K562 (cell line): ENCODE results near the gene MCCC2. TPM values are rescaled to one million over a fixed set of nuclear protein-coding genes. Genes with fewer than 3 reads are reported as not detected.

Source experiments
- CBX5 ChIP-seq: IDR thresholded peaks from 2 replicates; pipeline ENCODE4 v1.6.1; 2014; ENCODE audit warnings: low read depth, borderline replicate concordance
- CHD1 ChIP-seq: fragments of 200-600 bp; sonication (generic); IDR thresholded peaks from one replicate; pipeline ENCODE4 v1.6.1; 2012; ENCODE audit warnings: mild to moderate bottlenecking, moderate library complexity, low read length, inconsistent platforms
- GATA2 ChIP-seq: sonication (generic); formaldehyde crosslinking; IDR thresholded peaks from 2 replicates; pipeline ENCODE4 v1.4.0; 2020; ENCODE audit warnings: mild to moderate bottlenecking, missing genetic modification reagents
- MAFG ChIP-seq: fragments of 450-650 bp; conservative IDR thresholded peaks from 2 replicates; pipeline ENCODE4 v1.6.1; 2016; ENCODE audit warnings: missing genetic modification characterization, missing compliant biosample characterization
- NFRKB ChIP-seq: fragments of 450-650 bp; IDR thresholded peaks from 2 replicates; pipeline ENCODE4 v1.6.1; 2016; ENCODE audit warnings: low read depth
- PCBP2 ChIP-seq: fragments of 200-400 bp; formaldehyde crosslinking; IDR thresholded peaks from 2 replicates; pipeline ENCODE4 v1.6.1; 2018; ENCODE audit warnings: low read length, low read depth, mild to moderate bottlenecking, moderate library complexity; ENCODE audit not compliant: poor library complexity, severe bottlenecking
- PHB2 ChIP-seq: fragments of 450-650 bp; IDR thresholded peaks from 2 replicates; pipeline ENCODE4 v1.6.1; 2017; ENCODE audit warnings: low read depth
- TAF15 ChIP-seq: fragments of 200-400 bp; formaldehyde crosslinking; IDR thresholded peaks from 2 replicates; pipeline ENCODE4 v1.6.1; 2017; ENCODE audit warnings: mild to moderate bottlenecking, low read depth, low read length, moderate library complexity
- TCF7 ChIP-seq: sonication (generic); IDR thresholded peaks from 2 replicates; pipeline ENCODE4 v1.6.1; 2016; ENCODE audit warnings: antibody characterized with exemption, borderline replicate concordance
- ZEB2 ChIP-seq: fragments of 450-650 bp; IDR thresholded peaks from 2 replicates; pipeline ENCODE4 v1.6.1; 2016
- ZZZ3 ChIP-seq: fragments of 450-650 bp; IDR thresholded peaks from 2 replicates; pipeline ENCODE4 v1.6.1; 2016; ENCODE audit warnings: antibody characterized with exemption, mild to moderate bottlenecking, moderate library complexity
- polyA plus RNA-seq, 8 experiments: library from polyadenylated mRNA; depleted of rRNA in 4 of 8; stranded (reverse) in 5 of 8; unstranded in 3 of 8; fragments of >200 nt; fragmentation: Nextera tagmentation in 2 of 8; fragmentation: Illumina TruSeq in 1 of 8; extraction: Ambion mirVana in 2 of 8; extraction: Trizol in 1 of 8; gene quantifications; 2 replicates each; pipeline versions ENCODE4 v1.2.1 to v1.2.3, GENCODE V29; 2011 to 2014; ENCODE audit warnings: inconsistent platforms in 1 of 8, missing spikeins in 1 of 8
- total RNA-seq, 7 experiments: library from RNA; depleted of rRNA in 6 of 7; stranded (reverse); fragments of >200 nt in 6 of 7; fragmentation: Illumina TruSeq in 2 of 7; extraction: Trizol in 2 of 7; gene quantifications; 2 replicates each; pipeline versions ENCODE4 v1.2.1 to v1.2.3, GENCODE V29; 2011 to 2021; ENCODE audit warnings: low replicate concordance in 1 of 7
- TF ChIP-seq, protein P1 (sequence below): fragments of 450-650 bp; IDR thresholded peaks from 2 replicates; pipeline ENCODE4 v1.6.1; 2016; ENCODE audit warnings: missing biosample characterization, missing genetic modification characterization
- TF ChIP-seq, protein P2 (sequence below): fragments of 450-650 bp; IDR thresholded peaks from 2 replicates; pipeline ENCODE4 v1.6.1; 2016; ENCODE audit warnings: mild to moderate bottlenecking, moderate library complexity
- TF ChIP-seq, protein P3 (sequence below): fragments of 250-450 bp; sonication (Bioruptor Pico); IDR thresholded peaks from 2 replicates; pipeline ENCODE4 v1.5.0; 2022; ENCODE audit warnings: mild to moderate bottlenecking

The MCCC2 gene
- total and polyA plus RNA-seq, 9 of the 15 experiments (the other 6 are each of a cell fraction or from before 2014, with no cell fraction given) = 17.1 to 77.9 (median 52.5) TPM

DNA sequence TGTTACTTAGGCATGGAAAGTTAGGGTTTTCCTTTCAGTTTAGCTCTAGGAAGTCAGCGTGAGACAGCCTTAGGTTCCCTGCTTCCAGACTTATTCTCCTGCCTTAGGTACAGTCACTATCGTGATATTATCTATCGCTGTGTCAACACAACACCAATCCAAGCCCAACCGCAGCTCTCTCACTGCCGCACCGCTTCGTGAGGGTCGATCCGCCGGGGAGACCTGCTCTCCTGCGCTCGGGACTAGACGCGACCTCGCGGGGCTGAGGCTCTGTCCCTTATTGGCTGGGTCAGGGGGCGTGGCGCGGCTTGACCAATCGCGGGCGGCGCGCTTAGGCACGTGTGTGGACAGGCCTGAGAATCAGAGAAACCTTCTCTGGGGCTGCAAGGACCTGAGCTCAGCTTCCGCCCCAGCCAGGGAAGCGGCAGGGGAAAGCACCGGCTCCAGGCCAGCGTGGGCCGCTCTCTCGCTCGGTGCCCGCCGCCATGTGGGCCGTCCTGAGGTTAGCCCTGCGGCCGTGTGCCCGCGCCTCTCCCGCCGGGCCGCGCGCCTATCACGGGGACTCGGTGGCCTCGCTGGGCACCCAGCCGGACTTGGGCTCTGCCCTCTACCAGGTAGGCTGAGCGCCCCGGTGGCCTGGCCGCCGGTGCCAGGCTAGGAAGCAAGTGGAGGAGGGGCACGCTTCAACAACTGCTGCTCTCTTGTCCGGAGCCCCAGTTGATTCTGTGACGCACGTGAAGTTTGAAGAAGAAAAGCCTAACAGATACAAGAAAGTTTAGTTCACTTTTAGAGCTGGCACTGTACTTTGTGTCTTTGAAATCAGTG, at the start of gene MCCC2 (continued):
- TF ChIP-seq PHB2 (no peak), TAF15 (no peak), GATA2 (CRISPR knock-in tag) (no peak), CHD1 (peak; percentile 35), NFRKB (peak; percentile 68), MAFG (no peak), ZEB2 (peak; percentile 57; the same call in 1 of the 2 replicates), ZZZ3 (no peak), PCBP2 (no peak), CBX5 (no peak), TCF7 (no peak)
- TF ChIP-seq, protein P1, sequence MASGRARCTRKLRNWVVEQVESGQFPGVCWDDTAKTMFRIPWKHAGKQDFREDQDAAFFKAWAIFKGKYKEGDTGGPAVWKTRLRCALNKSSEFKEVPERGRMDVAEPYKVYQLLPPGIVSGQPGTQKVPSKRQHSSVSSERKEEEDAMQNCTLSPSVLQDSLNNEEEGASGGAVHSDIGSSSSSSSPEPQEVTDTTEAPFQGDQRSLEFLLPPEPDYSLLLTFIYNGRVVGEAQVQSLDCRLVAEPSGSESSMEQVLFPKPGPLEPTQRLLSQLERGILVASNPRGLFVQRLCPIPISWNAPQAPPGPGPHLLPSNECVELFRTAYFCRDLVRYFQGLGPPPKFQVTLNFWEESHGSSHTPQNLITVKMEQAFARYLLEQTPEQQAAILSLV (tag) = no peak
- TF ChIP-seq, protein P2, sequence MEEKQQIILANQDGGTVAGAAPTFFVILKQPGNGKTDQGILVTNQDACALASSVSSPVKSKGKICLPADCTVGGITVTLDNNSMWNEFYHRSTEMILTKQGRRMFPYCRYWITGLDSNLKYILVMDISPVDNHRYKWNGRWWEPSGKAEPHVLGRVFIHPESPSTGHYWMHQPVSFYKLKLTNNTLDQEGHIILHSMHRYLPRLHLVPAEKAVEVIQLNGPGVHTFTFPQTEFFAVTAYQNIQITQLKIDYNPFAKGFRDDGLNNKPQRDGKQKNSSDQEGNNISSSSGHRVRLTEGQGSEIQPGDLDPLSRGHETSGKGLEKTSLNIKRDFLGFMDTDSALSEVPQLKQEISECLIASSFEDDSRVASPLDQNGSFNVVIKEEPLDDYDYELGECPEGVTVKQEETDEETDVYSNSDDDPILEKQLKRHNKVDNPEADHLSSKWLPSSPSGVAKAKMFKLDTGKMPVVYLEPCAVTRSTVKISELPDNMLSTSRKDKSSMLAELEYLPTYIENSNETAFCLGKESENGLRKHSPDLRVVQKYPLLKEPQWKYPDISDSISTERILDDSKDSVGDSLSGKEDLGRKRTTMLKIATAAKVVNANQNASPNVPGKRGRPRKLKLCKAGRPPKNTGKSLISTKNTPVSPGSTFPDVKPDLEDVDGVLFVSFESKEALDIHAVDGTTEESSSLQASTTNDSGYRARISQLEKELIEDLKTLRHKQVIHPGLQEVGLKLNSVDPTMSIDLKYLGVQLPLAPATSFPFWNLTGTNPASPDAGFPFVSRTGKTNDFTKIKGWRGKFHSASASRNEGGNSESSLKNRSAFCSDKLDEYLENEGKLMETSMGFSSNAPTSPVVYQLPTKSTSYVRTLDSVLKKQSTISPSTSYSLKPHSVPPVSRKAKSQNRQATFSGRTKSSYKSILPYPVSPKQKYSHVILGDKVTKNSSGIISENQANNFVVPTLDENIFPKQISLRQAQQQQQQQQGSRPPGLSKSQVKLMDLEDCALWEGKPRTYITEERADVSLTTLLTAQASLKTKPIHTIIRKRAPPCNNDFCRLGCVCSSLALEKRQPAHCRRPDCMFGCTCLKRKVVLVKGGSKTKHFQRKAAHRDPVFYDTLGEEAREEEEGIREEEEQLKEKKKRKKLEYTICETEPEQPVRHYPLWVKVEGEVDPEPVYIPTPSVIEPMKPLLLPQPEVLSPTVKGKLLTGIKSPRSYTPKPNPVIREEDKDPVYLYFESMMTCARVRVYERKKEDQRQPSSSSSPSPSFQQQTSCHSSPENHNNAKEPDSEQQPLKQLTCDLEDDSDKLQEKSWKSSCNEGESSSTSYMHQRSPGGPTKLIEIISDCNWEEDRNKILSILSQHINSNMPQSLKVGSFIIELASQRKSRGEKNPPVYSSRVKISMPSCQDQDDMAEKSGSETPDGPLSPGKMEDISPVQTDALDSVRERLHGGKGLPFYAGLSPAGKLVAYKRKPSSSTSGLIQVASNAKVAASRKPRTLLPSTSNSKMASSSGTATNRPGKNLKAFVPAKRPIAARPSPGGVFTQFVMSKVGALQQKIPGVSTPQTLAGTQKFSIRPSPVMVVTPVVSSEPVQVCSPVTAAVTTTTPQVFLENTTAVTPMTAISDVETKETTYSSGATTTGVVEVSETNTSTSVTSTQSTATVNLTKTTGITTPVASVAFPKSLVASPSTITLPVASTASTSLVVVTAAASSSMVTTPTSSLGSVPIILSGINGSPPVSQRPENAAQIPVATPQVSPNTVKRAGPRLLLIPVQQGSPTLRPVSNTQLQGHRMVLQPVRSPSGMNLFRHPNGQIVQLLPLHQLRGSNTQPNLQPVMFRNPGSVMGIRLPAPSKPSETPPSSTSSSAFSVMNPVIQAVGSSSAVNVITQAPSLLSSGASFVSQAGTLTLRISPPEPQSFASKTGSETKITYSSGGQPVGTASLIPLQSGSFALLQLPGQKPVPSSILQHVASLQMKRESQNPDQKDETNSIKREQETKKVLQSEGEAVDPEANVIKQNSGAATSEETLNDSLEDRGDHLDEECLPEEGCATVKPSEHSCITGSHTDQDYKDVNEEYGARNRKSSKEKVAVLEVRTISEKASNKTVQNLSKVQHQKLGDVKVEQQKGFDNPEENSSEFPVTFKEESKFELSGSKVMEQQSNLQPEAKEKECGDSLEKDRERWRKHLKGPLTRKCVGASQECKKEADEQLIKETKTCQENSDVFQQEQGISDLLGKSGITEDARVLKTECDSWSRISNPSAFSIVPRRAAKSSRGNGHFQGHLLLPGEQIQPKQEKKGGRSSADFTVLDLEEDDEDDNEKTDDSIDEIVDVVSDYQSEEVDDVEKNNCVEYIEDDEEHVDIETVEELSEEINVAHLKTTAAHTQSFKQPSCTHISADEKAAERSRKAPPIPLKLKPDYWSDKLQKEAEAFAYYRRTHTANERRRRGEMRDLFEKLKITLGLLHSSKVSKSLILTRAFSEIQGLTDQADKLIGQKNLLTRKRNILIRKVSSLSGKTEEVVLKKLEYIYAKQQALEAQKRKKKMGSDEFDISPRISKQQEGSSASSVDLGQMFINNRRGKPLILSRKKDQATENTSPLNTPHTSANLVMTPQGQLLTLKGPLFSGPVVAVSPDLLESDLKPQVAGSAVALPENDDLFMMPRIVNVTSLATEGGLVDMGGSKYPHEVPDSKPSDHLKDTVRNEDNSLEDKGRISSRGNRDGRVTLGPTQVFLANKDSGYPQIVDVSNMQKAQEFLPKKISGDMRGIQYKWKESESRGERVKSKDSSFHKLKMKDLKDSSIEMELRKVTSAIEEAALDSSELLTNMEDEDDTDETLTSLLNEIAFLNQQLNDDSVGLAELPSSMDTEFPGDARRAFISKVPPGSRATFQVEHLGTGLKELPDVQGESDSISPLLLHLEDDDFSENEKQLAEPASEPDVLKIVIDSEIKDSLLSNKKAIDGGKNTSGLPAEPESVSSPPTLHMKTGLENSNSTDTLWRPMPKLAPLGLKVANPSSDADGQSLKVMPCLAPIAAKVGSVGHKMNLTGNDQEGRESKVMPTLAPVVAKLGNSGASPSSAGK = peak; percentile 84
- TF ChIP-seq, protein P3, sequence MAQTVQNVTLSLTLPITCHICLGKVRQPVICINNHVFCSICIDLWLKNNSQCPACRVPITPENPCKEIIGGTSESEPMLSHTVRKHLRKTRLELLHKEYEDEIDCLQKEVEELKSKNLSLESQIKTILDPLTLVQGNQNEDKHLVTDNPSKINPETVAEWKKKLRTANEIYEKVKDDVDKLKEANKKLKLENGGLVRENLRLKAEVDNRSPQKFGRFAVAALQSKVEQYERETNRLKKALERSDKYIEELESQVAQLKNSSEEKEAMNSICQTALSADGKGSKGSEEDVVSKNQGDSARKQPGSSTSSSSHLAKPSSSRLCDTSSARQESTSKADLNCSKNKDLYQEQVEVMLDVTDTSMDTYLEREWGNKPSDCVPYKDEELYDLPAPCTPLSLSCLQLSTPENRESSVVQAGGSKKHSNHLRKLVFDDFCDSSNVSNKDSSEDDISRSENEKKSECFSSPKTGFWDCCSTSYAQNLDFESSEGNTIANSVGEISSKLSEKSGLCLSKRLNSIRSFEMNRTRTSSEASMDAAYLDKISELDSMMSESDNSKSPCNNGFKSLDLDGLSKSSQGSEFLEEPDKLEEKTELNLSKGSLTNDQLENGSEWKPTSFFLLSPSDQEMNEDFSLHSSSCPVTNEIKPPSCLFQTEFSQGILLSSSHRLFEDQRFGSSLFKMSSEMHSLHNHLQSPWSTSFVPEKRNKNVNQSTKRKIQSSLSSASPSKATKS (CRISPR knock-in tag) = no peak
